CD4-positive, alpha-beta T cell treated with Interleukin-21 for 1 hour (primary cell): Measurements from ENCODE around the gene PLCL2.

Experiments
- DNase-seq: peaks from one replicate; pipeline ENCODE4 v3.0.0-alpha.2; 2020

Gene PLCL2

GRCh38 chr3:16896094-16896627 is 11.4 kb downstream of the PLCL2 start:
- DNase-seq, result no peak

DNA sequence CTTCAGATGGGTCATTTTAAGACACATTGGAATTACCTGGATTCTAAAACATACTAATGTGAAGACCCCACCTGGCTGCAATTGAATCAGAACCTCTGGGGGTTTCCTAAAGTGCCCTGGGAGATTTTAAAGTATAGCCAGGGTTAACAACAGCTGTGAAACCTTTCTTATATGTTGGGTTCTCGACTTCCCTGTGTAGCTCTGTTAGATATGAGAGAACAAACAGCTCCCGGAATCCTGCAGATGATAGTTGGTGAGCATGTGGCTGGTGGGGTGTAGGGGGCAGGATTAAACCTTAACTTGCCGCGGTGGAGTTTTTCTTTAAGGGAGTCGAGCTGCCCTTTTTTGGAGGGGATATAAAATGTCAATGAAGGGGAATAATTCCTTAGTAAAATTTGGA is 12.1 kb downstream of the PLCL2 start:
- no peak for DNase-seq

- DNase-seq, result no peak
These were observed 12.6 kb downstream of the PLCL2 start for GRCh38 chr3:16897254-16897926.

GRCh38 chr3:16898595-16899395 is 14.0 kb downstream of the PLCL2 start:
- no peak for DNase-seq

DNA sequence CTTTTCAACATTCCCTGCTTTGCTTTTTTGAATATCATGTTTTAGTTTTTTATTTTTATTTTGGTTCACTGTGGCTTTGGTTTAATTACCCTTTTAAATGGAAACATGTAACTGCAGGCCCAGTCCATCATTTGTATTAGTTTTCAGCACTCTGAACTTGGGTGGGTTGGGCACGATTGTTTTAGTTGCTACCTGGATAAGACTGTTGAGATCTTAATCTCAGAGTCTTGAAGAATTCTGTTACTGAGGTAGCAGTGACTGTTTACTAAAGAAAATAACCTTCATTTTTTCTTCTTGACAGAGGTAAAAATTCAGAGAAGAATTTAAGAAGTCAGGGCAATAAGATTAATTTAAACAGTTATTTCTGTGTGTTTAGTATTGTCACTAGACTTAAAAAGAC is 15.2 kb downstream of the PLCL2 start:
- no peak for DNase-seq

DNA sequence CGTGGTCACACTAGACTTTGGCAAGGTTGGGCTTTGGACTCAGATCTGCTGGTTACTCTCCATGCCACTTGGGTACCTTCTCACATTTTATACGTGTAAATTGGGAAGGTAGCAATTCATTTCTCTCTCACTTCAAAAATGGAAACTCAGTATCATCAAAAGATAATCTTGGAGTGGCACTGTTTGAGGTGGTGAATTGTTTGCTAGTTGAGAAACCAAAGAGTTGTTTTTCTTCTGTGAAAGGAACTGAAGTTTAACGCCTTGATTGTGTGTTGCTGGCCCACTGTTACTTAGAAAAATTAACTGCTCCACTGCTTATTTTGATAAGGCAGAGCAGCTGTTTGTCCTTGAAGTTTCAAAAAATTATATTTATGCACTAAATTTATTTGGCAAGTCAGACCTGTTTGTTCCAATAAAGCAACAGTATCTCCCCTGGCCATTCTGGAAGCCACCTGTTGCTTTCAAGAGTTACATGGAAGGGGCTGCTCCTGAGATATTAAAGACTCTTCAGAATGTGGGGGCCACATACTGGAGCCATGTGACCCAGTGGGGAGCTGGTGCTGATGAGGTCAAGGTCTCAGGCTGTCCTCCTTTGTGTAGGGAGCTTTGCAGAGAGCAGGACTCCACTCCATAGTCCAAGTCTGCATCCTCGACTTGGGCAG is 16.2 kb downstream of the PLCL2 start:
- DNase-seq, result no peak

- DNase-seq, result peak; percentile 40
These were observed 20.0 kb downstream of the PLCL2 start for GRCh38 chr3:16904423-16905417.

DNA sequence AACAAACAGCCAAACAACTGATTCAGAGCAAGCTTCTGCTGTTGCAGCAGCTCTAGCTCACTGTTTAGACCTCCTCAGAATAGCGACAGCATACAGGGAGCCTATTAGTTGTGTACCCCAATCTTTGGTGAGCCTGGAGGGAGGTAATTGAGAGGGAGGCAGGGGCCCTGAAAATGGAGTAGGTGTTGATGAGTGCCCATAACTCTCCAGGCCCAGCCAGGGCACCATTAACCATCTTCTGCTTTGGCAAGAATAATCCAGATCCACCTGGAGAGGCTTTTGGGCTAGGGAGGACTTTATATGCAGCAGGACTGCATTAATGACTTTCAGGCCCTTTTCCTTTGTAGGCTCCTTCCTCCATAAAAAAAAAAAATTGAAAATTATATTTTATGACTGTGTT is 20.9 kb downstream of the PLCL2 start:
- DNase-seq, result no peak

- peak; percentile 44 for DNase-seq
These were observed 21.9 kb downstream of the PLCL2 start for GRCh38 chr3:16906682-16907081.

DNA sequence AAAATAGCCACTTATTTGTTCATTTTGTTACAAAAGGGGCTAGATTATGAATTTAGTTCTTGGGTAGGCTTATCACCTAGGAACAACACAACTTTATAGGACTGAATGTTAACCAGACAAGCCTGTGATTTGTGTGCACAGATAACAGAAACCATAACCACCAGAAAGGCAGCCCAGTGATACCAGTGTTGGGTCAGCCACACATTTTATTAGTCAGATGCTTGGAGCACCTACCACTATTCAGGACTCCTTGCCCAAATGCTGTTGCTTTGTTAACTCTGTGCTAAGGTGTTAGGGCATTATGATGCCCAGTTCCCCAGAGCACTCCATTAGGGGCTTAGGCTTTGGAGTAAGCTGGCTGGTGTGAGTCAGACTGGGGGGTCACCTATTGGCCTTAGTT is 22.5 kb downstream of the PLCL2 start:
- DNase-seq, result no peak

- DNase-seq, result no peak
These were observed 23.5 kb downstream of the PLCL2 start for GRCh38 chr3:16908016-16908807.

GRCh38 chr3:16908896-16909295 is 24.1 kb downstream of the PLCL2 start:
- no peak for DNase-seq

DNA sequence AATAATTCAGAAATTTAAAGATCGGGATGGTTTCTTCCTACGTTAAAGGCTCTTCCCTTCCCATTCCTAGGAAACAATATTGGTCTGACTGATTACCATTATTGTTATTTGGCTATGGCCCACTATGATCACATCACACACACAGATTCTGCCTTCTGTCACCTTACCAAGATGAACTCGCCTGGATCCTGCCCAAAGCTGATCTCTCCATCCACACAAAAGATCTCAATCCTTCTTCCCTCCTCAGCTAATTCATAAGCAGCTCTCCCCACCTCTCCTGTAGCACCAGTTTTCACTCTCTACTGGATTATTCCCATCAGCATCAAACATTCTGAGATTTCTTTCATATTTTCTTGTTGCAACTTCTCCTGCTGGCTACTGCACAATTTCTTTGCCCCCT is 25.0 kb downstream of the PLCL2 start:
- DNase-seq, result no peak

DNA sequence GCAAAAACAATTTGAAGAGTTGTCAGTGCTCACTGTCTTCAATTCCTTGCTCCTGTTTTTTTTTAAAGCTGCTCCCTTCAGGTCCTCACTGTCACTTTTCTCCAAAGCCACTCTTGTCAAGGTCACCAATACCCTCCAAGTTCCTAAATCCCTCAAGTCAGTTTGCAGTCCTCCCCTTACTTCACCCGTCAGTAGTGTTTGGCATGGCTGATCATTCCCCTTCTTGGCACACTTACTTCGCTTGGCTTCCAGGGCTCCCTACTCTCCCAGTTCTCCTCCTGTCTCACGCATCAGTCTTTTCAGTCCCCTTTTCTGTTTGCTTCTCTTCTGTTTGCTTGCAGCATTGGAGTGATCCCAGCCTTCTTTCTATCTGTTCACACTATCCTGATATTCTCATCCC is 25.5 kb downstream of the PLCL2 start:
- no peak for DNase-seq

- no peak for DNase-seq
These were observed 27.2 kb downstream of the PLCL2 start for GRCh38 chr3:16911916-16912315.

GRCh38 chr3:16912400-16913263 is 27.9 kb downstream of the PLCL2 start:
- DNase-seq, result no peak

GRCh38 chr3:16913264-16913580 is 28.5 kb downstream of the PLCL2 start:
- no peak for DNase-seq

GRCh38 chr3:16916840-16917239 is 32.1 kb downstream of the PLCL2 start:
- no peak for DNase-seq

GRCh38 chr3:16917256-16917935 is 32.6 kb downstream of the PLCL2 start:
- no peak for DNase-seq
